HepG2 (cell line): Measurements from ENCODE around the gene FAM117A. TPM values are rescaled to one million over a fixed set of nuclear protein-coding genes. Genes with fewer than 3 reads are reported as not detected.

ENCODE experiments used
- E2F1 ChIP-seq: sonication (generic); formaldehyde crosslinking; IDR thresholded peaks from 2 replicates; pipeline ENCODE4 v1.5.0; 2020; ENCODE audit warnings: missing genetic modification reagents
- HMG20B ChIP-seq: conservative IDR thresholded peaks from 2 replicates; pipeline ENCODE4 v1.6.1; 2016; ENCODE audit warnings: missing genetic modification reagents, missing compliant biosample characterization
- HNF1A ChIP-seq, 2 experiments: sonication (generic) in 1 of 2; formaldehyde crosslinking in 1 of 2; IDR thresholded peaks; 2 replicates each; pipeline versions ENCODE4 v1.4.0 to v1.6.1; 2016 to 2020; ENCODE audit warnings: borderline replicate concordance in 1 of 2, low read depth in 1 of 2, mild to moderate bottlenecking in 1 of 2, missing genetic modification reagents in 1 of 2
- IKZF1 ChIP-seq: fragments of 450-650 bp; IDR thresholded peaks from 2 replicates; pipeline ENCODE4 v1.7.1; 2016
- KLF9 ChIP-seq: IDR thresholded peaks from 2 replicates; pipeline ENCODE4 v1.6.1; 2016; ENCODE audit warnings: low read depth
- MED8 ChIP-seq: sonication (generic); formaldehyde crosslinking; IDR thresholded peaks from 2 replicates; pipeline ENCODE4 v1.8.1; 2023; ENCODE audit warnings: mild to moderate bottlenecking, missing genetic modification reagents; ENCODE audit not compliant: insufficient replicate concordance
- MEF2D ChIP-seq: sonication (generic); formaldehyde crosslinking; IDR thresholded peaks from 2 replicates; pipeline ENCODE4 v1.5.1; 2020; ENCODE audit warnings: mild to moderate bottlenecking, missing genetic modification reagents
- NFE2L2 ChIP-seq: fragments of 150-350 bp; IDR thresholded peaks from 2 replicates; pipeline ENCODE4 v1.6.1; 2014; ENCODE audit warnings: low read length
- PHF20 ChIP-seq: sonication (generic); formaldehyde crosslinking; IDR thresholded peaks from 2 replicates; pipeline ENCODE4 v1.5.0; 2020; ENCODE audit warnings: mild to moderate bottlenecking, missing genetic modification reagents
- PTBP1 ChIP-seq: fragments of 200-400 bp; formaldehyde crosslinking; IDR thresholded peaks from 2 replicates; pipeline ENCODE4 v1.6.1; 2018; ENCODE audit warnings: low read length, low read depth; ENCODE audit not compliant: poor library complexity, severe bottlenecking
- TGIF2 ChIP-seq: IDR thresholded peaks from 2 replicates; pipeline ENCODE4 v1.6.1; 2016; ENCODE audit warnings: control low read depth, missing compliant biosample characterization
- ZBTB21 ChIP-seq: sonication (generic); formaldehyde crosslinking; IDR thresholded peaks from 2 replicates; pipeline ENCODE4 v1.4.0; 2020; ENCODE audit warnings: missing genetic modification reagents
- ZNF350 ChIP-seq: sonication (generic); formaldehyde crosslinking; IDR thresholded peaks from 2 replicates; pipeline ENCODE4 v1.4.0; 2020; ENCODE audit warnings: mild to moderate bottlenecking, low read depth, missing genetic modification reagents, borderline replicate concordance
- ZNF432 ChIP-seq: sonication (generic); formaldehyde crosslinking; IDR thresholded peaks from 2 replicates; pipeline ENCODE4 v1.5.0; 2020; ENCODE audit warnings: missing genetic modification reagents, mild to moderate bottlenecking, borderline replicate concordance
- ZNF451 ChIP-seq: sonication (generic); formaldehyde crosslinking; IDR thresholded peaks from 2 replicates; pipeline ENCODE4 v1.5.0; 2020; ENCODE audit warnings: mild to moderate bottlenecking, missing genetic modification reagents
- ZNF883 ChIP-seq: sonication (generic); formaldehyde crosslinking; IDR thresholded peaks from 2 replicates; pipeline ENCODE4 v1.5.1; 2020; ENCODE audit warnings: mild to moderate bottlenecking, missing genetic modification reagents; ENCODE audit errors: not compliant biosample characterization
- polyA plus RNA-seq, 8 experiments: library from polyadenylated mRNA; depleted of rRNA in 3 of 8; stranded (reverse) in 7 of 8; unstranded in 1 of 8; fragments of >200 nt; fragmentation: Illumina TruSeq in 4 of 8; extraction: Trizol in 4 of 8; gene quantifications; 2 replicates each; pipeline versions ENCODE4 v1.2.1 to v1.2.3, GENCODE V29; 2011 to 2016; ENCODE audit warnings: low read depth in 4 of 8, missing spikeins in 1 of 8, mixed read lengths in 1 of 8; ENCODE audit not compliant: insufficient read depth in 1 of 8
- total RNA-seq, 5 experiments: library from RNA; depleted of rRNA; stranded (reverse); fragments of >200 nt; fragmentation: Illumina TruSeq; extraction: Trizol; gene quantifications; 2 replicates each; pipeline ENCODE4 v1.2.3, GENCODE V29; 2016; ENCODE audit warnings: low read depth in 1 of 5
- TF ChIP-seq, protein P1 (sequence below): sonication (generic); formaldehyde crosslinking; IDR thresholded peaks from 2 replicates; pipeline ENCODE4 v1.8.1; 2023; ENCODE audit warnings: mild to moderate bottlenecking, moderate library complexity, missing genetic modification reagents
- TF ChIP-seq, protein P2 (sequence below): sonication (generic); formaldehyde crosslinking; IDR thresholded peaks from 2 replicates; pipeline ENCODE4 v1.9.0; 2021; ENCODE audit warnings: missing genetic modification reagents, mild to moderate bottlenecking, borderline replicate concordance

Gene FAM117A
- total and polyA plus RNA-seq, 2 of the 13 experiments (the other 11 are each of a cell fraction or from before 2014, with no cell fraction given), result 12.1 to 19.8 TPM

GRCh38 chr17:49788478-49789242 is 24.7 kb upstream of the FAM117A start, which contains the start of gene KAT7 (continued):
- TF ChIP-seq, protein P1, sequence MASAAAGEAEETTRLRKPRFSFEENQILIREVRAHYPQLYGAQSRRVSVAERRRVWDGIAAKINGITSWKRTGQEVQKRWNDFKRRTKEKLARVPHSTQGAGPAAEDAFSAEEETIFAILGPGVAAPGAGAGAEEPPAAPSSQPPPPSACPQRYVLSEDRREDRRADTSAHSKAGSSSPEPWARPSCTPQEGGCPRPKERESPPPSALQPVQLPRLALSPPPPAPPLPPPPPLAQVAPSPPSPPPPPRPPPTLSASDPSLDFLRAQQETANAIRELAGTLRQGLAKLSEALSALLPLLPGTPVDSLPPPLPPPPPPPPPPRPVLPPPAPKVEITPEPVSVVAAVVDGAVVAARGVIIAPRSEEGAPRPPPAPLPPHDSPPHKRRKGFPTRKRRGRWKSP (CRISPR knock-in tag), result peak; percentile 59; the same call in 1 of the 2 replicates
- no peak for TF ChIP-seq IKZF1
- peak; percentile 97 for TF ChIP-seq PHF20 (CRISPR knock-in tag)
- peak; percentile 81 for TF ChIP-seq PTBP1
- peak; percentile 91 for TF ChIP-seq MEF2D (CRISPR knock-in tag)
- TF ChIP-seq KLF9 (CRISPR knock-in tag), result peak; percentile 49; the same call in 1 of the 2 replicates
- TF ChIP-seq ZNF451 (CRISPR knock-in tag), result 0 out of 2 replicates have a peak, but pooled peaks have one; percentile 21
- peak; percentile 94 for TF ChIP-seq ZNF883 (CRISPR knock-in tag)
- no peak for TF ChIP-seq HNF1A (IDR thresholded peaks at IDR 0.05; ENCODE audit: low read depth)
- TF ChIP-seq HNF1A (CRISPR knock-in tag; IDR thresholded peaks at IDR 0.05; ENCODE audit: borderline replicate concordance), result peak; percentile 58
- no peak for TF ChIP-seq MED8 (CRISPR knock-in tag)
- no peak; the same call in 1 of the 2 replicates for TF ChIP-seq HMG20B (CRISPR knock-in tag)
- TF ChIP-seq, protein P2, sequence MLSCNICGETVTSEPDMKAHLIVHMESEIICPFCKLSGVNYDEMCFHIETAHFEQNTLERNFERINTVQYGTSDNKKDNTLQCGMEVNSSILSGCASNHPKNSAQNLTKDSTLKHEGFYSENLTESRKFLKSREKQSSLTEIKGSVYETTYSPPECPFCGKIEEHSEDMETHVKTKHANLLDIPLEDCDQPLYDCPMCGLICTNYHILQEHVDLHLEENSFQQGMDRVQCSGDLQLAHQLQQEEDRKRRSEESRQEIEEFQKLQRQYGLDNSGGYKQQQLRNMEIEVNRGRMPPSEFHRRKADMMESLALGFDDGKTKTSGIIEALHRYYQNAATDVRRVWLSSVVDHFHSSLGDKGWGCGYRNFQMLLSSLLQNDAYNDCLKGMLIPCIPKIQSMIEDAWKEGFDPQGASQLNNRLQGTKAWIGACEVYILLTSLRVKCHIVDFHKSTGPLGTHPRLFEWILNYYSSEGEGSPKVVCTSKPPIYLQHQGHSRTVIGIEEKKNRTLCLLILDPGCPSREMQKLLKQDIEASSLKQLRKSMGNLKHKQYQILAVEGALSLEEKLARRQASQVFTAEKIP (CRISPR knock-in tag), result no peak
- TF ChIP-seq ZBTB21 (CRISPR knock-in tag), result peak; percentile 98
- TF ChIP-seq ZNF350 (CRISPR knock-in tag), result peak; percentile 94
- no peak for TF ChIP-seq ZNF432 (CRISPR knock-in tag)
- peak; percentile 72; the same call in 1 of the 2 replicates for TF ChIP-seq TGIF2 (CRISPR knock-in tag)
- TF ChIP-seq NFE2L2, result no peak
- TF ChIP-seq E2F1 (CRISPR knock-in tag), result peak; percentile 92
